HG02840 (cell line): ENCODE measurements around the gene SLC5A8.

Experiments used
- ATAC-seq: cut with Tn5 transposase; IDR thresholded peaks from one replicate; pipeline ENCODE4 v1.9.1; 2021; ENCODE audit warnings: mild to moderate bottlenecking, moderate library complexity, moderate number of reproducible peaks; ENCODE audit not compliant: unreplicated experiment, low FRiP score

SLC5A8 gene

GRCh38 chr12:101209319-101210302 lies at the start of gene SLC5A8:
SLC5A8 (minus strand) TSS chr12:101210238; CDS start chr12:101209848, 390 bp downstream.
- no peak for ATAC-seq

DNA sequence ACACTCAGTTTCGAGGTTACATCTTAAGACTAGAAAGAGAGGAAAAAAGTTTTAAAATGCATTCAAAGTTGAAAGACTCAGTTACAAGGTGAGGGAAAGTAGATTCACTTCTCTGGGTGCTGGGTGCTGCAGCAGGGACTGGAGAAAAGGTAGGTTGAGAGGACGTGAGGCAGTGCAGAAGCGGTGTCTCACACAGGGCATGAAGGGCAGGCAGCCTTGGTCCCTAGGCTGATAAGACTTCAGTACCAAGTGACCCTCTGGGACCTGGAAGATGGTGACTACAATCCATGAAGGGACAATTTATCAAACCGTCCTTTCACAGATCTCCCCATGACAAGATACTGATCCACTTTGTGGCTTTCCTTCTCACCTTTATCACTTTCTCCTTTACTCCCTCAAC lies 47.3 kb upstream of the SLC5A8 start:
- no peak for ATAC-seq

DNA sequence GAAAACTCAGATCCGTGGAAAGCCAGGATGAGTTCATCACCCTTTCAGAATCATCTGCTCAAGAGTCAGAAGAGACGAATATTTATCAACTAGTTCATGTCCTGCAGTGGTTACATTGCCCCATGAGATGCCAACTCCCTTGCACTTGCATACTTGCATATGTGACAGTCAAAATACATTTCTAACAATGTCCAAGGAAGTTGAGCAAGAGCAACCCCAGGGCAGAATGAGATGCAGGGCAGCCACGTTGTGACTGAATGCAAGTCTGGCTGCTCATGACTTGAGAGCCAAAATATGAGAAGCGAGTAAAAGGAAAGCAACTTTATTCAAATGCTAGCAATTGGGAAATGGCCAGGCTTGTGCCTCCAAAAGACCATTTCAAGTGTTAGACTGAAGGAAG lies 46.2 kb upstream of the SLC5A8 start:
- ATAC-seq = no peak

DNA sequence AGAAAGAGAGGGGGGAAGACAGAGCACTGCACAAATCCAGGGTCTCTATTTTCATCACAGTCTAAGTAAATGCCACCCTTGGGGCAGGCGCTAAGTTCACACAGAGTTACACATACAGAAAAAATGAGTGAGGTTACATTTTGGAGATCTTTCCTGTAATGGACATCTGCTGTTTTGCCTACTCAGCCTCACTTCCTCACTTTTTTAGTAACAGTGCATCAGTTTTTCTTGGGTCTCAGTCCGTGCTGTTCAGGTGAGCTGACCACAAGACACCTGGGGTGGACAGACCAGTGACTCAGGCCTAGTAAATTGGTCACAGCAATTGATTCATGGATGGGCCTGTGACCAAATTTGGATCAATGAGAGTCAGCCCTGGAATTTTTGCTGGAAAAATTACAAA lies 33.6 kb upstream of the SLC5A8 start:
- no peak for ATAC-seq

DNA sequence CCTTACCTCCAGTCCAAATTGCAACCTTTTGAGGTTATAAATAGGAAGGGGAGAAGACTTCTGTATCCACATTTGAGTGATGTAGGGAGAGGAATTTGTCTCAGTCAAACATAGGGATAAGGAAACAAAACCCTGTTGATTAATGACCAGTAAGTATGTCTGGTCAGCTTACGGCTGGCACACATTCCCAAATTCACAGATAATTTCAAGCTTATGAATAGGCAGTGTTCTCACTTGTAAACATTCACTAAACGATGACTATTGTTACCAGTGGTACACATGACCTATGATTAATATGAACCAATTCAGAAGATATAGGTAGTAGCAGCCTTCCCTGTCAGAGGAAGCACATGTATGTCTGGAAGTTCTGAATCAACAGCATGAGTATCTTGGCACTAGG lies 33.0 kb upstream of the SLC5A8 start:
- ATAC-seq = no peak

- ATAC-seq = no peak
These were observed 28.8 kb upstream of the SLC5A8 start for GRCh38 chr12:101238800-101239329.

GRCh38 chr12:101238306-101238705 lies 28.3 kb upstream of the SLC5A8 start:
- ATAC-seq = no peak

DNA sequence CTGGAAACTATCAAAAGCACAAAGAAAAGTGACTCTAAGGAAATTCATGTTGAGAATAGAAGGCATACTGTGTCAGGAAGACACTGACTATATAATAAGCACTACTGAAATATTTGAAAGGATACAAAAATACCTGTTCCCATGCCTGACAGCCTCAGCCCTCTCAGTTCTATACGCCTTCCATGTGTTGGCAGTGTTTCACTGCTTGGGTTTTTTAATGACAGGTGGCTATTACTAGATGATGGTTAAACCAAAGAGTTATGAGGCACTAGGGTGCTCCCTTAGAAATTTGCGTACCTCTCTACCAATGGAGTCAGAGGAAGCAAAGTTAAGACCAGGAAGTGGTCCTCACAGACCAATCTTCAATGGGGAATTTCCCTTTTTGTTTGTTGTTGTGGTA lies 25.6 kb upstream of the SLC5A8 start:
- no peak for ATAC-seq

- no peak for ATAC-seq
These were observed 21.6 kb upstream of the SLC5A8 start for GRCh38 chr12:101231636-101232035.

- no peak for ATAC-seq
These were observed 20.5 kb upstream of the SLC5A8 start for GRCh38 chr12:101230547-101230946.

GRCh38 chr12:101229841-101230241 lies 19.8 kb upstream of the SLC5A8 start:
- ATAC-seq = no peak

DNA sequence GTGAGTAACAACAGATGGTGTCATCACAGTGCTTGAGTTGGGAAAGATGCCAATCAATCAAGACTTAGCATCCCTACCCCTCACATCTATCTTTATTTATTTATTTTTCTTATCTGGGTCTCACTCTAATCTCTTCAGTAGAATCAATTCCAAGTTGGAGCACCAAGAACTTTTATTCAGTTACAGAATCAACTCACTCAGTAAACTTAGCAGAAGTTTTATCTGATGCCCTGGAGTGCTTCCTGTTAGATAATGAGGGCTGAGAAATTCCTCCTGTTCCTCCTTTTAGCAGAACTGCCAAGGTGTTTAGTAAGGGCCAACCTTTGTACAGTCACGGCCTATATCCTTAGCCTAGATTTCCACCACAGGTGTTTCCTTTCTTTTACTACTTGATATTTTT lies 11.3 kb upstream of the SLC5A8 start:
- no peak for ATAC-seq

DNA sequence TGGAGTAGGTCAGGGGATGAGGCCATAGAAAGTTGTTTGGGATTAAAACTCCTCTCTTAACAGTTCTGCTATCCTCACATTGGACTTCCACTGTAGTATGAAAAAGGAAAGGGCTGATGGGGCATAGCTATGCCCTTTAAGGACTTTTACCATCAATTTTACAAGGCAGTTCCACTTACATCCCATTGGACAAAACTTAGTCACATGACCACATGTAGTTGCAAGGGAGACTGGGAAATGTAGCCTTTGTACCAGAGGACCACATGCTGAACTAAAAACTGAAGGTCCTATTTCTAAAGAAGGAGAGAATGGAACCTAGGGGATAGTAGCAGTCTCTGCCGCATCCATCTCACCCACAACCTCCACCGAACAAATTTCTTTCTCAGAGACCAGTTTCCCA lies 6.8 kb upstream of the SLC5A8 start:
- no peak for ATAC-seq

- no peak for ATAC-seq
These were observed 2.8 kb downstream of the SLC5A8 start for GRCh38 chr12:101207086-101207780.

- no peak for ATAC-seq
These were observed 5.3 kb downstream of the SLC5A8 start for GRCh38 chr12:101204602-101205304.

DNA sequence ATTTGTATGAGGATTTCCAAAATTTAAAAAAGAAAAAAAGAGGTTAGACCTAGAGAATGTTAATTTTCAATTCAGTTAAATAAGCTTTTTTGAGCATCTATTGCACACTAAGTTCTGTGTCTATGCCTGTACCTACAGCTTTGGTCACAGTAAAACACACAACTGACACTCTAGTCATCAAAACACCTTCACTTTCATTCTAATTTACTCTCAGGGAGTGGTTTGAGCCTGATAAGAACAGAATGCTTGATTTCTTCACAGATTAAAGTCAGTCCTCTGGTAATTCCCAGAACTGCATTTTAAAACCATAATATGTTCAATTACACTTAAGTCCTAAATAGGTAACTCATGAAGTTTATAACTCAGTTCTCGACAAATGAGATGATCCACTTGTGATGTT lies 9.2 kb downstream of the SLC5A8 start:
- ATAC-seq = no peak

GRCh38 chr12:101200145-101200544 lies 9.9 kb downstream of the SLC5A8 start:
- ATAC-seq = no peak

GRCh38 chr12:101186291-101186690 lies 23.7 kb downstream of the SLC5A8 start:
- no peak for ATAC-seq

GRCh38 chr12:101181776-101182175 lies 28.3 kb downstream of the SLC5A8 start:
- ATAC-seq = no peak

DNA sequence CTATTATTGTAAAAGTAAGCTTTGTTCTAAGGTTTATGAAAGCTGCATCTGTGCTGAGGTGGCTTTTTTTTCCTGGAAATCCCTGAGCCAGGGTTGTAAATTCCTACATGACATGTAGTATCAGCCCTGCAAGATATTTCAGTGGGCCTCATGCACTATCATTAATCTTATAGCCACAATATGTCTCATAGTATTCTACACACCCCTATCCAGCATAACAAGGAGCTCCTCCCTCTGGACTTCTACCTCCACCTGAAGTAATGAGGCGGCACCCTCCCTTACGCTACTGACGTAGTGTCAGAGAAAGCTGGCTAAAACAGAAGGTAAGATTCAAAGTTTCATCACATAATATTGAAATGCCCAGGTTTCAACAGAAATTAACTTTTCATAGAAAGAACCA lies 35.5 kb downstream of the SLC5A8 start:
- ATAC-seq = no peak
